ENCODE data around the gene SUN3.

The SUN3 gene, protein sequence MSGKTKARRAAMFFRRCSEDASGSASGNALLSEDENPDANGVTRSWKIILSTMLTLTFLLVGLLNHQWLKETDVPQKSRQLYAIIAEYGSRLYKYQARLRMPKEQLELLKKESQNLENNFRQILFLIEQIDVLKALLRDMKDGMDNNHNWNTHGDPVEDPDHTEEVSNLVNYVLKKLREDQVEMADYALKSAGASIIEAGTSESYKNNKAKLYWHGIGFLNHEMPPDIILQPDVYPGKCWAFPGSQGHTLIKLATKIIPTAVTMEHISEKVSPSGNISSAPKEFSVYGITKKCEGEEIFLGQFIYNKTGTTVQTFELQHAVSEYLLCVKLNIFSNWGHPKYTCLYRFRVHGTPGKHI

DNA sequence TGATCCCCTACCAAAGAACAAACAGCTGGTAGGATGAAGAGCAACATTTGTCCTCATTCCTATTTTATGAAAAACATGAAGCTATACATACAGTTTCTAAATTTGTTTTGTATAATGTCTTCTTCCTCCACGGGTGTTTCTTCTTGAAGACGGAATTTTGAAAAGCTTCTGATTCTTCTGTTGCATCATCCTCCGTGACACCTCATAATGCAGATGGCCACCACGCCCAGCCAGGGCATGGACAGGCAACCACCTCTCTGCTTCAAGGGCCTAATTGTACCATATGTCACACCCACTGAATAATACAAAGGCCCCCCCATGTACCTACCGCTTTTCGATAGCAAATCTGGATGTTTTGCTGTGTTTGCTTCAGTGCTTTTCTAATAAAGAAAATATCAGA, at the start of gene SUN3:
Gene SUN3 (minus strand): TSS at position 170 of the 400 bp plus-strand sequence. CDS start 169 bp downstream, at position 1.
- in situ Hi-C loops (cut with MboI; ENCODE audit: low sequenced_read_pairs) = no loop called here

GRCh38 chr7:48078470-48078869, 49.6 kb upstream of the SUN3 start:
- in situ Hi-C loops (cut with MboI; ENCODE audit: low sequenced_read_pairs) = no loop called here

- in situ Hi-C loops (cut with MboI; ENCODE audit: low sequenced_read_pairs) = no loop called here
These were observed 48.5 kb upstream of the SUN3 start for GRCh38 chr7:48077423-48077822.

GRCh38 chr7:48074204-48074654, 45.3 kb upstream of the SUN3 start:
- in situ Hi-C loops (cut with MboI; ENCODE audit: low sequenced_read_pairs) = no loop called here

DNA sequence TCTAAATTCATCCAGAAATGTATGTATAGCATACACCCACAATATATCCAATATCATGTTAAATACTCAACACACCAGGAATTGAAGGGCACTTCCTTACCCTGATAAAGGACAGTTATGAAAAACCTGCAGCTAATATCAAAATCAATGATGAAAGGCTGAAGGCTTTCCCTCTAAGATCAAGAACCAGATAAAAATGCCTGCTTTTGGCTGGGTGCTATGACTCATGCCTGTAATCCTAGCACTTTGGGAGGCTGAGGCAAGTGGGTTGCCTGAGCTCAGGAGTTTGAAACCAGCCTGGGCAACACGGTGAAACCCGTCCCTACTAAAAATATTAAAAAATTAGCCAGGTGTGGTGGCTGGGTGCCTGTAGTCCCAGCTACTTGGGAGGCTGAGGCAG, 38.6 kb upstream of the SUN3 start:
- in situ Hi-C loops (cut with MboI; ENCODE audit: low sequenced_read_pairs) = no loop called here

DNA sequence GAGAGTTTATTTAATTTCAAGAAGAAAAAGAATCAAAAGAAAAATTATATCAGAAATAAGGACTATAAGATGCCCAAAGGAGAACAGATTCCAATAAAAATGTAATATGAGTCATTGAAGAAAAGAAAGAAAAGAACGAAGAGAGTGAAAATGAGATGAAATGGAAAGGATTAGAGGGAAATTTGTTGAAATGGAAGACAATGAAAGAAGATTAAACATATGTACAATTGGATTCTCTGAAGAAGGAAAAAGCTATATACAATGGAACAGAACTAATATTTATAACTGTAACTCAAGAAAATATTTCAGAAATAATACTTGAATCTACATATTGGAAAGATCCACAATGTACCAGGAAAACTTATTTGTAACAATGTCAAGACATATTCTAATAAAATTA, 35.1 kb upstream of the SUN3 start:
- in situ Hi-C loops (cut with MboI; ENCODE audit: low sequenced_read_pairs) = no loop called here

- in situ Hi-C loops (cut with MboI; ENCODE audit: low sequenced_read_pairs) = no loop called here
These were observed 30.8 kb upstream of the SUN3 start for GRCh38 chr7:48059706-48060105.

- in situ Hi-C loops (cut with MboI; ENCODE audit: low sequenced_read_pairs) = no loop called here
These were observed 30.1 kb upstream of the SUN3 start for GRCh38 chr7:48058990-48059389.

- in situ Hi-C loops (cut with MboI; ENCODE audit: low sequenced_read_pairs) = no loop called here
These were observed 24.8 kb upstream of the SUN3 start for GRCh38 chr7:48053736-48054135.

- in situ Hi-C loops (cut with MboI; ENCODE audit: low sequenced_read_pairs) = no loop called here
These were observed 23.8 kb upstream of the SUN3 start for GRCh38 chr7:48052748-48053147.

GRCh38 chr7:48049850-48050249, 20.9 kb upstream of the SUN3 start:
- in situ Hi-C loops (cut with MboI; ENCODE audit: low sequenced_read_pairs) = no loop called here

DNA sequence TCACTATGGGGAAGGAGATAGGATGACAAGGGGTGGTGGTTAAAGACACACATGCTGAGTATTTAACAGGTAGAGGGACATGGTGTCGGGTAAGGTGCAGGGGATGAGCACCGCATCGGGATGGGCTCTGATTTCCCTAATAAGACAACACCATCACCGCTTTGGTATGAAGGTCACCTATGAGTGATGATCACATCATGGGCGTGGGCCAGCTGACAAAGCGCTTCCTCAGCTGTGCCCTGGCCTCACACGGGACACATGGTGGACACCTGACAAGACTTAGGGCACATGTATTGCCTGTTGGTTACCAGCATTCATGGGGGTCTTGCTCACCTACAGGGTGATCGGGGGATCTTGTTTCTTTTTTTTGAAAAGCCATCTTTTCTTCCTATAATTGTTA, 19.2 kb upstream of the SUN3 start:
- in situ Hi-C loops (cut with MboI; ENCODE audit: low sequenced_read_pairs) = no loop called here

GRCh38 chr7:48046458-48046857, 17.6 kb upstream of the SUN3 start:
- in situ Hi-C loops (cut with MboI; ENCODE audit: low sequenced_read_pairs) = no loop called here

- in situ Hi-C loops (cut with MboI; ENCODE audit: low sequenced_read_pairs) = no loop called here
These were observed 16.4 kb upstream of the SUN3 start for GRCh38 chr7:48045195-48045765.

GRCh38 chr7:48042636-48043035, 13.7 kb upstream of the SUN3 start:
- in situ Hi-C loops (cut with MboI; ENCODE audit: low sequenced_read_pairs) = no loop called here

GRCh38 chr7:48042216-48042615, 13.3 kb upstream of the SUN3 start:
- in situ Hi-C loops (cut with MboI; ENCODE audit: low sequenced_read_pairs) = no loop called here

DNA sequence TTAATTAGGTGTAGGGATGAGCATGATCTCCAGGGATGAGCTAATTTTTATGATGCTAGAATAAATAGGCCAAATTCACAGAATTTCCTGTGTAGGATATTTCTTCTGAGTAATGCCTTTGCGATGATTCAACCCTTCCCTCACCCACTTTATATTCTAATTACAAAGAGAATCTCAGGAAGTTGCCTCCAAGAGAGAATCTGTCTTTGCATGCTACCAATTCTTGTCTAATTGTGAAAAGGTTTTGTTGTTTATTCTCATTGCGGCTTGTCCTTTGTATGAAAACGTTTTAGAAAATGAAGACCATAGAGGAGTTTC, 12.7 kb upstream of the SUN3 start:
- in situ Hi-C loops (cut with MboI; ENCODE audit: low sequenced_read_pairs) = no loop called here

DNA sequence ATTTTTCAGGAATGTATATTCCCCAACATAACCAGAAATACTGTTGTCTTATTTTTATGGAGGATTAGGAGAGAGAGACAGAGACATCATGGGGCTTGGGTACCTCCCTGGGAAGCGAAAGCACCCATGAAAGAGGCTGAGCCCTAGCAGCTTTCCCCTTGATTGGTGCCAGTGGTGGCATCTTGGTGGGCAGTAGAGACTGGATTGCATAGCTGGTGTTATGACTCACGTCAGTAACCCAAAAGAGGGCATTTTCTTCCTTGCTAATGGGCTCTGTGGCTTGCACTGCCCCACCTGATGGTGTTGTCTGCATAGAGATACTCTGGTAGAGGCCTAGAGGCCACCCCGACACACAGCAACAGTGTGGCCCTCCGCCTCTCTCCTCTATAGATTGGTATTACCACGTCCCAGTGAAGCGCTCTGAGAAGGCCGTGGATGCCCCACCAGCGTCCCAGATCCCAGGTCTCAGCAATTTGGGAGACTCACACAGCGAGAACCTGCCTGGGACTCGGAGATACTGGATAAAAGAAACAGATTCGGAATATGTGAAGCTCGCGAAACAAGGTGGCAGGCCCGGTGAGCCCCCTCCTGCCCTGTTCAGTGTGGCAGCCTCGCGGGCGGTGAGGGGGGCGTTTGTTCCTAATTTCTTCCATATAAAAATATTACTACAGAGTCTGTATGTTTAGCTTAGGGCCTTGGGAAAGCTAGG, 12.2 kb upstream of the SUN3 start:
- in situ Hi-C loops (cut with MboI; ENCODE audit: low sequenced_read_pairs) = no loop called here

GRCh38 chr7:48038815-48039506, 10.1 kb upstream of the SUN3 start:
- in situ Hi-C loops (cut with MboI; ENCODE audit: low sequenced_read_pairs) = no loop called here

DNA sequence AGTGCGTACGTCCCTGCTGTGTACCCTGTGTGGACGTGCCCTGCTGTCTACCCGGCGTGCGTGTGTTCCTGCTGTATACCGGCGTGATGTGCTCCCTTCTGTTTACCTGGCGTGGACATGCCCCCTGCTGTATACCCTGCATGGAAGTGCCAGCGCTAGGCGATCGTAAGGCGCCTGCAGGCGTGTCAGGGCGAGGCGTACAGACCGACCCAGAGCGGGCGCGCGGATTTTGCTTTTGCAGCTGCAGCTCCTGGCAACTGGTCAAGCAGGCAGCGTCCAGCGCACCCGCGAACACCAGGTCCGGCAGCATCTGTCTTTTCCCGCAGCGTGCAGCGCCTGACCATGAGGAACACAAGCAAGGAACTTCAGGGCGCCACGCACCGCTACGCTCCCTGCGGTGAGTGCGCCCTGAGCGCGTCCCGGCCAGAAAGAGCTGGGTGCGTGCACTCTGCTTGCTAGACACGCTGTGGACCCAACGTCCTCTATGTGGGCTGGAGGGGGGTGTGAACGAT, 7.1 kb upstream of the SUN3 start:
- in situ Hi-C loops (cut with MboI; ENCODE audit: low sequenced_read_pairs) = no loop called here

- in situ Hi-C loops (cut with MboI; ENCODE audit: low sequenced_read_pairs) = no loop called here
These were observed 6.5 kb upstream of the SUN3 start, which contains the start of gene C7orf57 for GRCh38 chr7:48035301-48035966. Gene C7orf57, plus strand, starts transcription at chr7:48035543. Its CDS starts 766 bp downstream, at chr7:48036309.
